NCI-H510A (cell line): ENCODE measurements around the gene PRR30.
"Not testable (repeated sequence)": the region's sequence is repeated elsewhere in the genome, so short reads cannot be mapped to it uniquely, and the experiment has no call there.

ENCODE experiments used
- DNase-seq: peaks from one replicate; lab custom pipeline; 2025; lab: John Stamatoyannopoulos, UW

Gene PRR30

DNA sequence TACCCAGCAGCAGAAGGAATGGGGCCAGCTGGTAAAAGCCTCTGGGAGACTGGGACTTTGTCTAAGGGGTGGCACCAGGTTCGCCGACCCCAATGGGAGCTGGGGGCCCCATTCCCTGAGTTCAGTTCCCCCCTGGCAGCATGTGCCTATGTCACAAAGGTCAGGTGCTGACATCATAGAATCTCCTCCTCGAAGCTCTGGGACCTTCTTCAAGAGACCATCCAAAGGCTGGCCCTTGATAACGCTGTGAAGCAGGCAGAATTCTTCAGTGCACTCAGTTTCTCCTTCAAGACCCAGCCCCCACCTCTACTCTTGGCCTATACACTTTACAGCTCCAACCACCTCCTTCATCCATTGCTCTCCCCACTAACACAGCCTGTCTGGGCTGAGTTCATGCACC, at the start of gene PRR30:
PRR30 (minus strand) TSS at position 101 of the 400 bp plus-strand sequence. CDS start 1,081 bp downstream, outside the sequence.
- DNase-seq, result no peak

DNA sequence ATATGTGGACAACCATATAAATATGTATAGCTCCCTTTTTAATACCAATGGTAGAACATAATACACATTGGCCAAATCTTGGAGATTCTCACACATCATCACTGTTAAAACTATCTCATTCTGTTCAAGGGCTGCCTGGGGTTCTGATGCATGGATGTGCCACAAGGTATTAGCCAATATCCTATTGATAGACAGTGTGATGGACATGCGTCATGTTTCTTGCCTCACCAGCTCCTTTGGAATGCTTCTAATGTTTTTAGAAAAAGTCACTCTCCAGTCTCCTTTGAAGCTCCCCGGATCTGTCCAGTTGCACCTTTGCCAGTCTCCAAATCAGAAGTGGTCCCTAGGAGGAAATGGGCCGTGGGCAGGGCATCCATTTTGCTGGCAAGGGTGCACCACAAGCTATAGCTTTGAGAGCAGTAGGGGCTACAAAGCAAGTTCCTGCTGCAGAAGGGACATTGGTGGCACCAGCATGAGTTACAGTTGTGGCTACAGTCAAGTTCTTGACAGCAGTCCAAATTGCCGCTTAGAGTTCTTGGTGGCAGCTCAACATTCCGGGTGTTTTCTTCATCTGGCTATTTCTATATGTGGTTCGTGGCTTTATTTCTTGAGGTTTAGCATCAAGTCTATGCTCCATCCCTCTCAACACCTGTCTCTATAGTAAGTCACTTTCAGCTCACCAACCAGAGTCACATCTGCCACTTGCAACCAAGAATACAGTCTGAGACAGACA, 47.6 kb upstream of the PRR30 start:
- DNase-seq, result no peak

DNA sequence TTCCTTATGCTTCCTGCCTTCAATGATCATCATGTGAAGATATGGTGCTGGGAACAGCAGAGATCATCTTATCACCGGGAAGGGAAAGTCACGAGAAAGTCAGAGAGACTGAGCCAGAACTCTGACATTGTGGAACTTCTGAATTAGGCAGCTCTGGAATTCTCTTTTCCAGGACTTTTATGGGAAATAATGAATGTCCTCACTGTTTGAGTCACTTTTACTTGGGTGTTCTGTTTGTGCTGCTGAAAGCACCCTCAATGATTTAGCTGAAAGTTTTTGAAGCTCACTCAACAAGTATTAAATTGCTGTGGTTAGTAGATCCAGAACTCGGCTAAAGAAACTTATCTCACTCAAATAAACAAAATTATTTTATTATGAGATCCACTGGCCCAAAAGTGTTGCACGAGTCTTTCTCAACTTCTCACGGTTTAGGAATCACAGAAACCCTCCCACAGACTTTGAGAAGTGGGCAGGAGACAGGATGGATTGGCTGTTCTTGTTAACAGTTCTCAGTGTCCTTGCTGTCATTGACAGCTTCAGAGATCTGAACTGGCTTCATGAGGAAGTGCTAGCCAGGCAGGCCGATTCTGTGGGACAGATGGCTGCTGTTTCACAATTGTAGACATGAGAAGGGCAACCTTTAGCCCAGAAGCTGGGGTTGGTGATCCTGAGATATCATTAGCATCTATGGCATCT, 46.3 kb upstream of the PRR30 start:
- DNase-seq, result no peak

- DNase-seq, result no peak
These were observed 44.9 kb upstream of the PRR30 start for GRCh38 chr2:27184115-27184514.

GRCh38 chr2:27182346-27182745, 43.1 kb upstream of the PRR30 start:
- no peak for DNase-seq

DNA sequence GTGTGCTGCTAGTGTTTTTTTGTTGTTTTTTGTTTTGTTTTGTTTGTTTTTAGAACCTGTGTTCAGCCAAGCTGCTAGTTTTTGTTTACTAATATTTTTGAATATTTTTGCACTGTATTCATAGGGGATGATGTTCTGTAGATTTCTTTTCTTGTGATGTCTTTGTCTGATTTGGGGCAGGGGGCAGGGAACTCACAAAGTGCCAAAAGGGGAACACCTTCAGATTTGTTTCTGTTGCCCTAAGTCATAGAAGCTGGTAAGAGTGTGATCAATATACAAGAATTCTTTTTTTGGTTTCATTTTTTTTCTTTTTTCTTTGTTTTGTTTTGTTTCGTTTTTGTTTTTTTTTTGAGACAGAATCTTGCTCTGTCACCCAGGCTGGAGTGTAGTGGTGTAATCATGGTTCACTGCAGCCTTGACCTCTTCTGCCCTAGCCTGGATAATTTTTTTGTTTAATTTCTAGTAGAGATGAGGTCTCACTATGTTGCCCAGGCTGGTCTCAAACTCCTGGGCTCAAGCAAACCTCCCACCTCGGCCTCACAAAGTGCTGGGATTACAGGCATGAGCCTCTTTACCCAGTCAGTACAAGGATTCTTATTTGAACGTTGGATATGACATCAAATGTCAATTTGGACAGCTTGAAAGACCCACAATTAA, 40.3 kb upstream of the PRR30 start:
- no peak for DNase-seq

- DNase-seq, result no peak
These were observed 39.3 kb upstream of the PRR30 start for GRCh38 chr2:27178469-27178868.

GRCh38 chr2:27177441-27178351, 38.5 kb upstream of the PRR30 start:
- no peak for DNase-seq

- not testable (repeated sequence) for DNase-seq
These were observed 36.6 kb upstream of the PRR30 start for GRCh38 chr2:27175781-27176180.

GRCh38 chr2:27175330-27175729, 36.1 kb upstream of the PRR30 start:
- DNase-seq, result no peak

DNA sequence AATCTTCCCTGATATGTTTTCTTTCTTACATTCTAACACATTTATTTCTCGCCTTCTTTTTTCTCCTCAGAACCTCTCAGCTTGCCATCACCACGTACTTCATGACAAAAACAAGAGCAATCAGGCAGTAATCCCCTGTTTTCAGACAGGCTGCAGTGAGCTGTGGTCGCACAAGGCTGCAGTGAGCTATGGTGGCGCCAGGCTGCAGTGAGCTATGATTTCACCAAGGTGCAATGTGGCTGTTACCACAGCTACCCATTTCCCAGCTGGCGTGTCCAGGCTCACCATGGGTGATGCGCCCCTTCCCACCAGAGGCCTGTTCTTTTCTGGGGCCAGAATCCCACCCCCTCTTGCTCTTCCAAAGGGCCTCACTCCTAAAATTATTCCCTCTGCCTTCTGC, 35.4 kb upstream of the PRR30 start:
- no peak for DNase-seq

GRCh38 chr2:27171351-27171848, 32.2 kb upstream of the PRR30 start:
- DNase-seq, result no peak

GRCh38 chr2:27170581-27171337, 31.5 kb upstream of the PRR30 start:
- no peak for DNase-seq

- DNase-seq, result no peak
These were observed 26.0 kb upstream of the PRR30 start for GRCh38 chr2:27164960-27165763.

GRCh38 chr2:27162151-27163121, 23.2 kb upstream of the PRR30 start:
- no peak for DNase-seq

GRCh38 chr2:27160191-27160590, 21.0 kb upstream of the PRR30 start:
- no peak for DNase-seq

DNA sequence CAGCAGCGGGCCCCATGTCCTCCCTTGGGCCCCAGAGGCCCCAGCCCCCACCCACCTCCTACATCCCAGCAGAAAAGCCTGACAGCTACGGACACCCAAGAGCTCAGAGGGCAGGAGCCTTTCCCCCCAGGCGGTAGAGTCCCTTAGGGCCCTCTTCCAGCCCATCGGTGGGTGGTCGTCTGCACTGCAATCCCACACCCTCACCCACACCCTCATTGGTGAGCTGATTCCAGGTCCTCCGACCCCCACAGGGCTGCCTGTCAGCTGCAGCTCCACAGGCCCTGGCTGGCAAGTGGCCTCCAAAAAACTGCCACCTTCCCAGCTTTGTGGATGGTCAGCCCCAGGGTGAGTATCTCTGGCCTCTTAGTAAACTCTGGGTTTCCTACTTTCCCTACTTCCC, 20.1 kb upstream of the PRR30 start:
- no peak for DNase-seq

DNA sequence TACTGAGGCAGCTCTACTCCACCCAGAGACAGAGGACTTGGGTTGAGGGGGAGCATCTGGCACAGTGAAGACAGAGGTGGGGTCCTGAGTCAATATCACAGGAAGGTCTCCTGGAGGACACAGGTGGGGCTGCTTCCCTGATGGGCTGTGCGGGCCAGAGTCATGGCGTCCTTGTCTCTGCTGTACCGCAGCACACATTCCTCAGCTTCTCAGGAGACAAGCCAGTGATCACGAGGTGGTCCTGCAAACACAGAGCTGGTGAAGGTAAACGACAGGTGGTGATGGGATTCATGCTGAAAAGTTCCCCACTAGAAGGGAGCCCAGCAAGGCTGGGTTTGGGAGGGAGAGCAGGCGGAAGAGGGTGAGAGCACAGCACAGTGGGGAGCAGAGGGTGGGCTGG, 19.3 kb upstream of the PRR30 start:
- no peak for DNase-seq

GRCh38 chr2:27155069-27155520, 15.9 kb upstream of the PRR30 start:
- no peak for DNase-seq
